ENCODE measurements around the gene SGSH.
"Not testable (repeated sequence)": the region's sequence is repeated elsewhere in the genome, so short reads cannot be mapped to it uniquely, and the experiment has no call there.

Gene SGSH

DNA sequence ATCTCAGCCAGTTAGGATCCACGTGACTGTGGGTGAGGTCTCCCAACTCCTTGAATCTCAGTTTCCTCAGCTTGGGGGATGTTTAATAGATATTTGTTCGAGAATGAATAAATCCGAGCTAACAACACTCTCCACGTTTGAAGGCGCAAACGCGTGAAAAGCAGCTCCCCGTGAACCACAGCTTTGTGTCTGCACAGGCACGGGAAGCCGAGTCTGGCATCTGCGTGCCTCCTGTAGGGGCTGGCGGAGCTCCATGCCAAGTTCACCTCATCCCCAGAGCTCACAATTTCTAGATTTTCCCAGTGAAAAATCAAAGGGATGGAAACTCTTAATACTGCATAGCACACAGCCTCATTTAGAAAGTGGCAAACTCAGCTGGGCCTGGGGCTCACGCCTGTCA lies 14.3 kb downstream of the SGSH start:
- DNase-seq: no peak

GRCh38 chr17:80204626-80205468 lies 15.3 kb downstream of the SGSH start:
- DNase-seq: no peak

DNA sequence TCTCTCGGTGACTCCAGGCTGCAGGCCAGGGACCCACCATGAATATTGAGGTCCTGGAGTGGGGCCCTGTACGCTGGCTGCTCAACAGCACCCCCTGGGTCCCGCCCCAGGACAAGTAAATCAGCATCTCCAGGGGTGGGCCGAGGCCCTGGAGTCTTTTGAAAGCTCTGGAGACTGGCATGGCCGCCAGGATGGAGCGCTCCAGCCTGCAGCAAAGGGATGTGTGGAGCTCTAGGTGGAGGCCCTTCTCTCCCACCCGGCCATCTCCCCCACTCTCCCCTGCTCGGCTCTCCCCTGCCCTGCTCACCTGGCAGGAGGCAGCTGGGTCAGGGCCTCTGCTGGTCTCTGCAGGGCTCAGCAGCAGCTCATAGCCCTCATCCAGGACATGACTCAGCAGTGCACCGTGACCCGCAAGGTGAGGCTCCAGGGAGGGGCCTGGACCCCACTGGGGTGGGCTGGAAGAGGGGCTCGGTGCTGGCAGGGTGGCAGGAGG lies 16.6 kb downstream of the SGSH start:
- no peak for DNase-seq

DNA sequence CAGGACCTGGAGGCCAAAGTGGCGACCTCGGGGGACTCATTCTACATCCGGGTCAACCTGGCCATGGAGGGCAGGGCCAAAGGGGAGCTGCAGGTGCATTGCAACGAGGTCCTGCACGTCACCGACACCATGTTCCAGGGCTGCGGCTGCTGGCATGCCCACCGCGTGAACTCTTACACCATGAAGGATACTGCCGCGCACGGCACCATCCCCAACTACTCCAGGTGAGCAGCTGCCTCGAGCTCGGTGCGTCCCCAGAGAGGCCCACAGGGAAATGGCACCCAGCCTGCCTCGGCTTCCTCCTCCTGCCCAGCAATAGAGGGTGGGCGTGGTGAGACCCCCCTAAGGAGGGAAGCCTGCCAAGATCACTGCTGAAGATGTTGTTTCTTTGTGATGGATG lies 17.9 kb downstream of the SGSH start:
- DNase-seq: no peak

DNA sequence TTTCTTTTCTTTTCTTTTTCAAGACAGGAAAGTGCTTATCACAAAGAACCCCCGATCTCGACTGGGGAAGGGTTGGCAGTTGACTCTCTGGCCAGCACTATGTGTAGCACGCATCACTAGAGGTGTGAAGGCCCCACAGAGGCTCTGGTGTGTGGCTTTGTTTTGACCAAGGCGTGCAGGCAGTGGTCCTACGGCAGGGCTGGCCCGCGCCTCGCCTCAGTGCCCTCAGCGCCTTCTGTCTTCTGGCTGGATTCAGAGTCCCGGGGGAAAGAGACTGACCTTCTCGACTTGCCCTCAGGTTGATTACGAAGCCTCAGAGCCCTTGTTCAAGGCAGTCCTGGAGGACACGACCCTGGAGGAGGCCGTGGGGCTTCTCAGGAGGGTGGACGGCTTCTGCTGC lies 18.7 kb downstream of the SGSH start:
- DNase-seq: no peak

- not testable (repeated sequence) for DNase-seq
Observed at GRCh38 chr17:80199295-80199694, 20.8 kb downstream of the SGSH start.

GRCh38 chr17:80198144-80198661 lies 21.9 kb downstream of the SGSH start:
- DNase-seq: no peak

GRCh38 chr17:80196652-80197051 lies 23.5 kb downstream of the SGSH start:
- no peak for DNase-seq

DNA sequence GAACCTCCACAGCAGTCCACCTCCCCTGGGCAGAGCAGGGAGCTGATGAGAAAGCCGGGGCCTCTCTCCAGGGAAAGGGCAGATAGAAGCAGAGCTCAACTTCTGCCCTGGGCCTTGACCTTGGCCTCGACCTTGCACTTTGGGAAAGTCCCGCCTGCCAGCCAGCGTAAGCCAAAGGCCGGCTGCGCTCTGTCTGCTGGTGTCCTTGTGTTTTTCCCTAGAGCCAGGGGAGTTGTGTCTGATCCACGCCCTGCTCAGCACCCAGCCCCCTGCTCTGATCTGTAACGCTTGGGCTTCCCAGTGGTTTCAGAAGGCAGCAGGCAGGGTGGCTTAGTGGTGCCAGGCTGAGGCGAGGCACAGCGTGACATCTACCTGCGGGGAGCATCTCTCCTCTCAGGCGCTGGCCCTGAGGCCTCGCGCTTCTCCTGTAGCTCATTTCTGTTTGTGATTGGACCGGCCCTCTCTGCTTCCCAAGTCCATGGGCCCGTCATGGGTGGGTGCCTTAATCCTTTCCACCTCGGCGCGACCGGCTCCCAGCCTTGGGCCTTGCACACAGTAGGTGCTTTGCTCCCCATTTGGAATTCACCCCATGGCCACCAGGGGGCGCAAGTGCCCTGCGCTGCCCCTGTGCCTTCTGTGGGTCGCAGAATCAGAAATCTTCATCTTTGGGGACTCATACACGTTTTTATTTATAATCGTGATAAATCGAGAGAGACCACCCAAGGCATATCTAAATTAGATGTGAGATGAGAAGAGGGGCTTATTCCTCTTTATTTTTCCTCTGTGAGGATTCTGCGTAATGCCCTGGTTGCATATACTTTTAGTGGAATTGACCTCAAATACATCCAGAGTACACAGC lies 24.2 kb downstream of the SGSH start:
- DNase-seq: no peak

- no peak for DNase-seq
Observed at GRCh38 chr17:80195141-80195540, 25.0 kb downstream of the SGSH start.

GRCh38 chr17:80191865-80192661 lies 28.1 kb downstream of the SGSH start:
- DNase-seq: no peak

GRCh38 chr17:80191192-80191591 lies 28.9 kb downstream of the SGSH start:
- DNase-seq: no peak

DNA sequence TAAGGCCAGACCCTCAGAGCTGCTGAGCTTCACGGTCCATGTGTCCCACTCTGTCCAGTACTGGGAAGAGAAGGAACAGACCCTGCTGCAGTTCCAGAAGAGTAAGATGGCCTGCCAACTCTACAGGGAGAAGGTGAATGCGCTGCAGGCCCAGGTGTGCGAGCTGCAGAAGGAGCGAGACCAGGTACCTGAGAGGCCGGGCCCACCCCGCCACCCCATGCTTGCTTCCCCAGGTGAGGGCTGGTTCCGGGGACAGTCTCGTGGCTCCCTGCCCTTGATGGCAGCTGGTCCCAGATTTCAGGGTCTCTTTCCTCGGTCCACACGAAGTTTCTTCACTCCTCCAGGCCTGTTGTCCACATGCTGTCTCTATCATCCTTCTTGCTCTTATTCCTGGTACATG lies 29.4 kb downstream of the SGSH start:
- no peak for DNase-seq

- no peak for DNase-seq
Observed at GRCh38 chr17:80189611-80190010, 30.5 kb downstream of the SGSH start.

DNA sequence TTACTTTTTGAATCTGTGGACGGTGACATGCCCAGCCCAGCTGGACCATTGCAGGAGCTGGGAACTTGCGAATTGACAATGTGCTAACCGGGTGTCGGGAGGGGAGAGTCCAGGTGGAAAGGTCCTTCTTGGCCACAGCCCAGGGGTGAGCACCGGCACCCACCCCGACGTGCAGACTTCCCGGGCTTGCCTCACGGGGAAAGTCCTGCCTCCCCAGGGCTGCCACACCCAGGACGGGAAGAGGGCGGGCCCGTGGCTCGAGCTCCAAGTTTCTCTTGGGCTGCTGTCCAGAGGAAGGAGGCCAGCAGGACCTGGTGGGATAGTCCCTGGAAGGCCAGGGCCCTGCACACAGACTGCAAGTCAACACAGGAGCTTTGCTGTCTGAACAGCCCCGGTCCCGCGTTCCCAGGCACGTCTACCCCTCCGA lies 32.6 kb downstream of the SGSH start:
- no peak for DNase-seq

- DNase-seq: no peak
Observed at GRCh38 chr17:80187090-80187489, 33.0 kb downstream of the SGSH start.

DNA sequence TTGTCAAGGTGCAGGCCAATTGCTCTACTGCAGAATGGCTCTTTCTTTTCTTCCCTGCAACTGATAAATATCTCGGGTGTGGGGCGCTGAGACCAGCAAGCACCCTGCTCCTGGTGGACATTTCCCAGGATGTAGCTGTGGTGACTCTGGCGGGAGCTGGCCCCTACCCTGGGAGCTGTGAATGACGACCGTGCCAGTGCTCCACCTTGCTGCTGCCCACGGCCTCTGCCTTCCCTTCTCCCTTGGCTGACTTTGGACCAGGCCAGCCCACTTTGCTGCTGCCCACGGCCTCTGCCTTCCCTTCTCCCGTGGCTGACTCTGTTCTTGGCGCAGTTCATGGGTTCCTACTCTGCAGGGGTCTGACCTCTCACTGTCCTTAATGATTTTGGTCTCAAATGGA lies 34.2 kb downstream of the SGSH start:
- no peak for DNase-seq

DNA sequence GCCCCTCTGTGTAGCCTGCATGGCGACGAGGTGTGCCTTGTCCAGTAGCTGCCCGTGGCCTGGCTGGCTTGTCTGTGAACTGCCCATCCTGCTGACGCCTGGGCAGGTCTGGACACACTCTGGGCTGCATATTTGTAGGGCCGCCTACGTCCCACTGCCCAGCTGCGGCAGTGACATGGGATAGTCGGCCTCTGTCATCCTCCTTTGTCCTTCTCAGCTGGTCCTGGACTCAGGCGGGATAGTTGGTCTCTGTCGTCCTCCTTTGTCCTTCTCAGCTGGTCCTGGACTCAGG lies 35.8 kb downstream of the SGSH start:
- DNase-seq: no peak

DNA sequence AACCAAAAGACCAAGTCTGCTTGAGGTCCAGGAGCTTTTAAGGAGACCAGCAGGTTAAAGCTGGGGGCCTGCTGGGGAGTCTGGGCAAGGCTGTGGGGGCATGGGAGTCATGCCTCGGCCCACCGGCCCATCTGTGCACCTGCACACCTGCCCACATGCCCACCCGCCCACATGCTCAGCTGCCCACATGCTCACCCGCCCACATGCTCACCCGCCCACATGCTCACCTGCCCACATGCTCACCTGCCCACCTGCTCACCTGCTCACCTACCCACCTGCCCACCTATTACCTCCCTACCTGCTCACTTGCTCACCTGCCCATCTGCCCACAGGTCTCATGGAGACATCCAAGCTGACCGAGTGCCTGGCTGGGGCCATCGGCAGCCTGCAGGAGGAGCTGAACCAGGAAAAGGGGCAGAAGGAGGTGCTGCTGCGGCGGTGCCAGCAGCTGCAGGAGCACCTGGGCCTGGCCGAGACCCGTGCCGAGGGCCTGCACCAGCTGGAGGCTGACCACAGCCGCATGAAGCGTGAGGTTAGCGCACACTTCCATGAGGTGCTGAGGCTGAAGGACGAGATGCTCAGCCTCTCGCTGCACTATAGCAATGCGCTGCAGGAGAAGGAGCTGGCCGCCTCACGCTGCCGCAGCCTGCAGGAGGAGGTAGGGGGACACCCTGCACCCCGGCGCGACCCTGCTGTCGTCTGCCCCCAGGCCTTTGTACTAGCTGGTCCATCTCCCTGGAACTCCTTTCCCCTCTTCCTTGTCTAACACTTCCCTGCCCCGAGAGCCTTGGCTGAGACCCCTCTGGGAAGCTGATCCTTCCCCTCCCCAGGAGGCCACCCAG lies 36.3 kb downstream of the SGSH start:
- DNase-seq: no peak

DNA sequence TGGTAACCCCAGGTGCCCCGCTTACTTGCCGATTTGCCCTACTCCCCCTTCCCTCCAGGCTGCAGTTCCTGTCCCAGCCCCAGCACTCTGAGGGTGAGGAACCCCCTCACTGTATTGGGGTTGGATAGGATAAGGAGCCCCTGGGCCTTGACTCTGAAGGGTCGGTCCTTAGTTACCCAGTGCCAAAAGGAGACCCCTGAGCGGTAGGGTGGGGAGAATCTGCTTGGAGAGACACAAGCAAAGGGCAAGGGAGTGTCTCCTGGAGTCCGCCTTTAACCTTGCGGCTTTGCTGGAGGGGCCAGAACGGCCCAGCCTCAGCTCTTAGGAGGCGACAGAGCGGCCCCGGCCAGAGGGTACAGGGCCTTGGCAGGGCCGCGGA lies 37.3 kb downstream of the SGSH start:
- DNase-seq: no peak

DNA sequence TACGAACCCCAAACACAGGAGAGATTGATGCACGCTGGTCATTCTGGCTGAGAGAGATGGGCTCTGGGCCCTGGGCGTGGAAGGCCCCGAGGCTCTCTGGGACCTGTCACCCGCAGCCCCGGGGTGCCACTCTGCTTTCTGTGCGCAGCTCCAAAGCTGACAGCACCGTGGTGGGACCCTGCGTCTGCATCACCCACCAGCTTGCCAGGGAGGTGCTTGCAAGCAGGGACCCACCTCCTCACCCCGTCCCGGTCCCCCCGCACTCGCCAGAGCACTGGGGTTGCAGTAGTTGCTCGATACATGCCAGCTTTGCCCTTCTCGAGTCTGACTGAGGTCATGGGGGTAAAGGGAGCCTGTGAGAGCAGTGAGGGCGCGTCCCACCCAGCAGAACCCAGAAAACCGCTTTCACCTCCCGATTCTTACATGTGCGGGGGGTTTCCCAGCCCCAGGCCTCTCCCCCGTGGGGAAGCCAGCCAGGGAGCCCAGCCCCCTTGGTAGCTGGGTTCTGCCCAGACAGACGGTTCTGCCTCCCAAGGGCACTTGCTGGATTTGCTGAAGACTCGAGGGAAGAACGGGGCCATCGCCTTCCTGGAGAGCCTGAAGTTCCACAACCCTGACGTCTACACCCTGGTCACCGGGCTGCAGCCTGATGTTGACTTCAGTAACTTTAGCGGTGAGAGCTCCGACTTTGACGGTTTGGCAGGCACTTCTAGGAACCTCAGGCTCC lies 37.9 kb downstream of the SGSH start:
- DNase-seq: no peak
